Measurements from ENCODE around the gene ACSS1.

The ACSS1 gene

DNA sequence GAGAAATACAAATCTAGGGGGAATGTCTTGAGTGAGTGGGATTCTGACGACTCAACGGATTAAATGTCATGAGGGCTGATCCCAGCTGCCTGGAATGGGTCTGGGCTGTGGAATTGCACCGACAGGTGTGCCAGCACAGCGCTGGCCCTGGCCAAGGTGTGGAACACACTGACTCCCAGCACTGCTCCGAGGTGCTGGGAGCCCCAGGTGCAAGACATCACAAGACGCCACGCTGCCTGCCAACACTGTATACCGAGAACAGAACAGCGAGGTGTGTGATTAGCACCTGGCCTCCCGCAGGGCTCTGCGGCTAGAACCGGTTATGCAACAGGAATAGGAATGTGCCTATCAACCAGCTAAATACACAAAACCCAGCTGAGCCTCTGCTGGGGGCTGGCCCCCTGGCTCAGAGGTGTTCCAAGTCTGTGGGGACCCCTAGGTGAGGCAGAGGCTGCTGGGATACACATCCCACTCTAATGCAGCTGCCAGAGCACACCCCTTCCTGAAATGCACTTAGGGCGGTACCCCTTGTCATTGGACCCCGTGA lies 40.6 kb downstream of the ACSS1 start:
- TF ChIP-seq ZNF274 (IDR thresholded peaks at IDR 0.05; ENCODE audit: low read depth, low read length) = no peak
- no peak overlapping the region for H3K4me3 ChIP-seq (ENCODE audit: low read length)

DNA sequence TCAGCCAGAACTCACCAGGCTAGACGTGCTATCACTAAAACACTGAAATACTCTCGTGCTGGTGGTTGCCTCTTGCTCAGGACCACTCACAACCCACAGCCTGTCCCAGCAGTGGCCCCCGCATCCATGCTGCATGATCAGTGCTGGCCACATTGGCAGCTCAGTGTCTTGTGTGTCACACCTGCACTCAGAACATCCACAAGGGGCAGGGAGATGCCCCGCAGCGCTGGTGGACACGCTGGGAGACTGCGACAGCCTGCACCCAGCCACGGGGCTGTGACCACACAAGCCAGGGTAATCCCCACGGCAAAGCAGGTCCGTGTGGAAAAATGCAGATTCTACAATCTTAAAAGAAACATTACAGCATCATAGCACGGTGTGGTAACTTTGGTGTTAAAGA lies 41.5 kb downstream of the ACSS1 start:
- TF ChIP-seq ZNF274 (IDR thresholded peaks at IDR 0.05; ENCODE audit: low read depth, low read length) = no peak
- H3K4me3 ChIP-seq (ENCODE audit: low read length) = no peak overlapping the region

DNA sequence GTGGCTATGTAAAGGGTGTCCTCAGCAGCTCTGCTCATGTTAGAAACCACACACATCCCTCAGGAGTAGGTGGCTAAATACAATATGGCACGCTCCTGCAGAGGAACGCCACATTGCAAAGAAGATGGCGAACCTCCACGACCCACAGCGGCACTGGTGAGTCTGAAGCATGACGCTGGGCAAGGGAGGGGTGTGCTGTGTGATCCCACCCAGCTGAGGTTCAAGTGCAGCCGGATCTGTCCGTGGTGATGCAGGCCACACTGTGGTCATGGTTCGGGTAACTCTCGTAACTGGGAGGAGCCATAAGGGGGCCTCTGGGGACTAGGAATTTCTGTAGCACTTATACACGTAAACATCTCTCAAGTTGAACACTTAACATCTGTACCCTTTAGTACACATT lies 42.0 kb downstream of the ACSS1 start:
- no peak overlapping the region for H3K4me3 ChIP-seq (ENCODE audit: low read length)

DNA sequence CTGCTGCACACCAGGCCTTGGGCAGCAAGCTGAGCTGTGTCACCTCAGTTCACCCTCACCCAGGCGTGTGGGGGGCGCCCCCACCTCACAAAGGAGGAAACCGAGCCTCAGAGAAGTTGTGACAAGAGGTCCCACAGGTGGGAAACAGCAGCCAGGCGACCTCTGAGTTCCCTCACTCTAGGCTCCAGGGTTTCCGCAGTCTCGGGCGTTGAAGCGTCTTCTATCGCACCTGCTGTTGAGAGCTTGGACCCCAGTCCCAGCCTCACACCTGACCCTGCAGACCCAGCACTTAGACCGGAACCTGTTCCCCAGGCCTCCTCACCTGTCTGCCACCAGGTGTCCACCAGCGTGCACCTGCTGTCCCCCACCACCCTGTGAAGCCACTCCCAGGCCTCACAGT lies 43.1 kb downstream of the ACSS1 start:
- H3K4me3 ChIP-seq (ENCODE audit: low read length) = no peak overlapping the region
- TF ChIP-seq ZNF274 (IDR thresholded peaks at IDR 0.05; ENCODE audit: low read depth, low read length) = no peak

More for the DNA sequence above, 42.0 kb downstream of the ACSS1 start:
- no peak for TF ChIP-seq ZNF274 (IDR thresholded peaks at IDR 0.05; ENCODE audit: low read depth, low read length)

DNA sequence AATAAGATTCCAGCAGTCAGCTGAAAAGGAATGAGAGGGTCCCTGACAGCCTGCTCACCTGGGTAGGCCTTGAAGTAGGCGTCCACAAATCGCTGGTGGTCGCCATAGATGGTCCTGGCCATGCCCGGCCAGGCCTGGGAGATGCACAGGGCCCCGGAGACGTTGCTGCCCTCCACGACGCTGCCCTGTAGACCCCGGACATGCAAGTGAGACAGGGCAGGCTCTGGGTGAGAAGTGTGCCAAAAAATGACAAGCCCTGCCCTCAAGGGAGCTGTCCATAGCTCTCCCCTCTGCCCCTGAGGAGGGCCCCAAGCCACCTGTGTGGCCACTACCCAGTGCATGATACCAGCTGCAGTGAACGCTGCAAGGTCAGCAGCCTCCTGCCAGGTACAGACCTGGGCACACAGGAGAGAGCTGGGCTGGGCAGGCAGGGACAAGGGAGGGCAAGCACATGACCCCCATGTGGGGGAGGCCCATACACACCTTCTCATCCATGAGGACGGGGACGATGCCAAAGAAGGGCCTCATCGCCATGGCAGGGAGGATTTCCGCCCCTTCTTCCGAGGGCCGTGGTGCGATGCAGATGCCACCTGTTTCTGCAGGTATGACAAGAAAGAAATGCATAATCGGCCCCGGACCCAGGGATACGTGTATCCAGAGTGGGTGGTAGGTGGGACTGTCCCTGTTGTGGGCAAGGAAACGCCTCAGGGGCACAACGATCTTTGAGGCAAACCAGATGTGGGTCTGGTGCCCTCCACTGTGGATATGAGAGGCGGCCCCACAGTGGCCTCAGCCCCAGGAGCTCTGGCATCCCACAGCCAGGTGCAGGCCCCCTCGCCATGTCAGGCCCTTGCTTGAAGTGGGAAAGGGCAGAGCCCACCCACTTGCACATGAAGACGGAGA lies 44.2 kb downstream of the ACSS1 start:
- TF ChIP-seq ZNF274 (IDR thresholded peaks at IDR 0.05; ENCODE audit: low read depth, low read length) = no peak
- no peak overlapping the region for H3K4me3 ChIP-seq (ENCODE audit: low read length)

DNA sequence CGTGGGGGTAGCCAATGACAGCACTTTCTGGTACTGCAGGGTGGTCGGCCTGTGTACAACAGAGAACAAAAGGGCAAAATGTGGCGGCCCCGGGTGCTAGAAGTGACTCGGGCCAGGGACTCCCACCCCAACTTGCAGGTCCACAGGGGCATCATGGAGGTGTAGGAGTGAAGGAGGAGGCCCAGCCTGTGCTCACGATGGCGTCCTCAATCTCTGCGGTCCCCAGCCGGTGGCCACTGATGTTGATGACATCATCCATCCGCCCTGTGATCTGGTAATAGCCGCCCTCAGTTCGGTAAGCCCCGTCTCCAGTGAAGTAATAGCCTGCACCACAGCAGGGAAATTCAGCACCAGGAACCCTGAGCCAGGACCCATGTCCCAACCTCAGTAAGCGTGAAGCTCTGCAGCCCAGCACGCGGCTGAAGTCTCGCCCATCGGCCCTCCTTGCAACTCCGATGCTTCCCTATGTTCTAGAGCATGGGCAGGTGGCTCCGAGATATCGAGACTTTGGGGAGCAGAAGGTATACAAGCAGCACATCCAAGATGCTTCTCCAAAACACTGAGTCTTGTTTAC lies 45.2 kb downstream of the ACSS1 start:
- TF ChIP-seq ZNF274 (IDR thresholded peaks at IDR 0.05; ENCODE audit: low read depth, low read length) = no peak
- no peak overlapping the region for H3K4me3 ChIP-seq (ENCODE audit: low read length)

DNA sequence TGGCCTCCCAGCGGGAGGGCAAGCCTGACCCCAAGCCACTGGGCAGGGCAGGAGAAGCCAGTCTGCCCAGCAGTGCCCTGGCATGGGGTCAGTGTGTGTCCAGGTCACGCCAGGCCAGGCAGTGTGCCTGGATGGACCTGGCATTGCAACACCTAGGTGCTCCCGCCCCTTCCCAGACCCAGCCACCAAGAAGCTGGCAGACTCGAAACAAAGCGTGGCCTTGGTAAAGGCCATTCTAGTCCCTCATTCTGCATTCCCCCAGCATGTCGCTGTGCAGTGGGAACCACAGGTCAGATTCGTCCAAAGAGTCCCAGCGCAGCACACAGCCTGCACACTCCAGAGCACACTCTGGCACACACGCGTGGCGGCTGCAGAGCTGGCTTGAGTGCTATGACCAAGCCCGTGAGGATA lies 46.1 kb downstream of the ACSS1 start:
- no peak overlapping the region for H3K4me3 ChIP-seq (ENCODE audit: low read length)
- no peak for TF ChIP-seq ZNF274 (IDR thresholded peaks at IDR 0.05; ENCODE audit: low read depth, low read length)

DNA sequence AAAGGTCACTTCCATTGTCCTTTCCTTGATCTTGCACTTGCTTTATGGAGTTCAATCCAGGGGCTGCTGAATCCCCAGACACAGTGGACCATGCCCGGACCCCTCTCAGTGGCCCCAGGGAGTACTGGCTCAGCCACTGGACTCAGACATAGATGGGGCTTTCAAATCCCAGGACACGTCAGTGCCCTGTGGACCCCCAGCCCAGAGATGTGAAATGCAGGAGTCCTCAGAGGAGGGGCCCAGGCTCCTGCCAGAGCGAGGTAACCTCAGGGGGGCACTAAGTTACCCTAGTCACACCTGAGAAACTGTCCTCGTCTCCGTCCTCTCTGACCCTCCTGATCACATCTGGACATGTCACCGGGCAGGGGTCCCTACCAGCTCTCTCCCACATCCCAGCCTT lies 46.7 kb downstream of the ACSS1 start:
- TF ChIP-seq ZNF274 (IDR thresholded peaks at IDR 0.05; ENCODE audit: low read depth, low read length) = no peak
- H3K4me3 ChIP-seq (ENCODE audit: low read length) = no peak overlapping the region

DNA sequence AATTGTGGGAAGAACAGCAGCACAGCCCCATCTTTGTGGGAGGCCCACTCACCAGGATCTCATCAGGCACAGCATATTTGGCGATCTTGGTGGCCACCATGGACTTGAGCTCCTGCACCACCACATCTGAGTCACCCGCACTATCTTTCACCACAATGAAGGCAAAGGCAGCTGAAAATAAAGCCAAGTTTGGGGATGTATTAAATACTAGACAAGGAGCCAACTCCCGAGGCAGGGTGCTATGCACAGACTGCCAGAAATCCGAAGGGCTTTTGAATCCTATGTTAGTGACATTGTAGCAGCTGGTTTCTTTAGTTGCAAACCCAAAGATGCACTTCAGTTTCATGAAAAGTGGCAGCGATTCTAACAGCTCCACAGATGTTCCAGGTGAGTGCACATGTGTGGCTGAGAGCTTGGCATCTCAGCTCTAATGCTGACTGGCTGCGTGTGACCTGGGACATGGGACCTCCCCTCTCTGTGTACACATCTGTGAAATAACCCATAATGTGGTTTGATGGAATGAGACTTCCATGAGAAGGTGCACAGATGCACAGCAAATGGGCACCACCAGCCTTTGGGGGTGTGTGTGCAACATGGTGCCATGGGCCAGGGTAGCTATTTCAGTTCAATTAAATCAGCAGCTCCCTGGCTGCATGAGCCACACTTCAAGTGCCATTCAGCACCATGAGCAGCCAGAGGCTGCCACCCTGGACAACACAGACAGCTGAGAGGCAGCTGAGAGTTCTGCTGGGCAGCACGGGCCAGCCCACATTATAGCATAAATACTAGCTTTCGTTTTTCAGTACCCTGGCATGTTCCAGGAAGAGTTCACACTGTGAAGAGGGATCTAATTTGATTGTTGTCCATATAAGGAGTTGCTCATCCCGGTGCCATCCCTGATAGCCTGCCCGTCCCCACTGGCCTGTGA lies 48.5 kb downstream of the ACSS1 start:
- TF ChIP-seq ZNF274 (IDR thresholded peaks at IDR 0.05; ENCODE audit: low read depth, low read length) = no peak
- no peak overlapping the region for H3K4me3 ChIP-seq (ENCODE audit: low read length)

DNA sequence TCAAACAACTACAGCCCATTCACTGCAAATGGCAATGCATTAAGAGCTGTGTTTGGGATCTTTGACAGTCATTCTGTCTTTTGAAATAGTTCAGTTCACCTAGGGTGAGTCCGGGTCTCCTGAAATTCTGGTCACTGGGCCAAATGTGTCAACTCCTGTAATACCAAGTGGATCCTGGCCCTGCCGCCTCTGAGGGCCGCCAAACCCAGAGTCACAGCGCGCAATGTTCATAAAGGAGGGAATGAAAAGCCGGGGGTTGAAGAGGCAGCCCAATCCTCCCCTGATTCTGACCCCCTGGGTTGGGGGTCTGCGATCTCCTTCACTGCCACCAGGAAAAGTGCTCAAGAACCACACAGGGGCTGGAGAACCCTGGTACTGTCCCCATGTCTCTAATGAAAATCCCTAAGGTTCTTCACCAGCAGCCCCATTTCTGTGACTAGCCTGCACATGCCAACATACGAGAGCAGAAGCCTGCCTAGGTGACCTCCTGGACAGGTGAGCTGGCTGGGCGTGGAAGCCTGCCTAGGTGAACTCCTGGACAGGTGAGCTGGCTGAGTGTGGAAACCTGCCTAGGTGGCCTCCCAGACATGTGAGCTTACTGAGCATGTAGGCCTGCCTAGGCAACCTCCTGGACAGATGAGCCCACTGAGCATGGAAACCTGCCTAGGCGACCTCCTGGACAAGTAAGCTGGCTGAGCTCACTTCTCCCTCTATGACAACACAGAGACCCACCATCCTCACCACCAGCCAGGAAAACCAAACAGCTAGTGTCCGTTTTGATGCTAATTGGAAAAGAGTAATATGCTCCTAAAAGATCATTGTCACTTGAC lies 49.3 kb downstream of the ACSS1 start:
- TF ChIP-seq ZNF274 (IDR thresholded peaks at IDR 0.05; ENCODE audit: low read depth, low read length) = no peak
- no peak overlapping the region for H3K4me3 ChIP-seq (ENCODE audit: low read length)

DNA sequence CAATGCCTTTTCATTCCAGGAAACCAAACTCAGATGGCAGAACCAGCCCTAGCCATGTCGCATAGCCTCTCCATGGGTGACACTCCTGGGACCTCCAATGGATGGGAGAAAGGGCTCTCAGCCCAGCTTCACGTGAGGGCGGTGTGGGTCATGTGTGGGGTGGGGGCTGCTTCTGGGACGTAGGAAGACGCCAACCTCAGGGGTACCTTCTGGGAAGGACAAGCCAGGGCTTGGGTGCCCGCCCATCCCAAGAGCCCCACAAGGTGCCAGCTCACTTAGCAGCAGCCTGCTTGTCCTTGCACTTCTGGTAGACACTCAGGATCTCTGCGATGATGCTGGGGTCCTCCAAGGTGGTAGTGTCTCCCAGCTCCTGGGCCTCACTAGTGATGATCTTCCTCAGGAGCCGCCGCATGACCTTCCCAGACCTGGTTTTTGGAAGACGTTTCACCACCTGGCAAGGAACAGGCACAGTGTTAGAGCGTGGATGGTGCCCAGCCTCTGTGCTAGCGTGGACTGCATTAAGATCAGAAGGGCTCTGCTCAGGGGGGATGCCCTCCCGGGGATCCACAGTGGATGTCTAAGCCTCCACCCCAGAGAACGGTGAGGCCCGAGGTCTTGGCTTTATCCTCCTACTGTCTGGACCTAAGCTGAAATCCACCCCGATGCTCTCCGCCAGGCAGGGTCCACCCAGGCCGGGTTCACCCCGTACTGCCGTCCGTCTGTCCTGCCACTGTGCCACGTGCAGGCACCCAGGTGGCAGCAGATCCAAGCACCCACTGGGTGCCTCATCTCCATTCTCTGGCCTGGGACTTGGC lies 50.2 kb downstream of the ACSS1 start:
- no peak overlapping the region for H3K4me3 ChIP-seq (ENCODE audit: low read length)
- no peak for TF ChIP-seq ZNF274 (IDR thresholded peaks at IDR 0.05; ENCODE audit: low read depth, low read length)

DNA sequence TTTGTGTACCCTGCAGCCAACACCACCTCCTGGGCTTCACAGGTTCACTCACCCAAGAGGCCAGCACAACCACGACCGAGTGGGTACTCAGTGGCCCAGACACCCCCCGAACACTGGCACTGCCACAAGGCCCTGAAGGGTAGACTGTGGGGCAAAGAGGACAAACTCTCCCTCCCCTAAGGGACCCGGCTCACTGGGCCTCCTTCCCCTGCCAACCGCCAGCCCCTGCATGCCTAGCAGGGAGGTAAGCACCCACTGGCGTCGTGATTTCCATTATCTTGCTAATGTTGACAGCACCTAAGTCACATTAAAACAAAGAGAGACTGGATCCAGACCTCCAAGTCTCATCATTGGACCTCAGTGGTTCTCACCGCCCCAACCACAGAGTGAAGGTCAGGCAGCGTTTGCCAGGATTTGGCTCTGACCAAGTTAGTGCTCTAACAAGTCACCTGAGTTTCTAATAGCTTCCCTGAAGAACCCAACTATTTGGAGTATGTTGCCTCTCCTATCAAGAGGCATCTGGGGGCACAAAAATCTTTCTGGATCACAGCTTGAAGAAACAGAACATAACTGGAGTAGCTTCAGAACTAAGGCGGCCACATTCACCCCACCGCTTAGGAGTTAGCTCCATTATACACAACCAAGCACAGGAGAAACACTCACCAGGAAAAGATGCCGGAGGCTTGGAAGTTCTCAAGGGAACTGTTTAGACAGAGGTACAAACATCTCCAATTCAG lies 51.3 kb downstream of the ACSS1 start:
- TF ChIP-seq ZNF274 (IDR thresholded peaks at IDR 0.05; ENCODE audit: low read depth, low read length) = no peak
- no peak overlapping the region for H3K4me3 ChIP-seq (ENCODE audit: low read length)

Data from GM08714 (cell line).